ENCODE results near the gene KIF26B.
"Not testable (repeated sequence)": the region's sequence is repeated elsewhere in the genome, so short reads cannot be mapped to it uniquely, and the experiment has no call there.

The KIF26B gene

GRCh38 chr1:245652660-245653427, 498.1 kb downstream of the KIF26B start:
- no peaks in the 10 kb centered on the region for H3K27me3 Mint-ChIP-seq
- H3K9me3 Mint-ChIP-seq = no peaks in the 10 kb centered on the region
- no peak overlapping the region for H3K4me3 Mint-ChIP-seq
- no peak for ATAC-seq
- H3K36me3 Mint-ChIP-seq = peaks cover 54% of the 10 kb centered on the region
- no peak overlapping the region for H3K27ac Mint-ChIP-seq
- H3K4me1 Mint-ChIP-seq = peaks cover 26% of the 10 kb centered on the region

DNA sequence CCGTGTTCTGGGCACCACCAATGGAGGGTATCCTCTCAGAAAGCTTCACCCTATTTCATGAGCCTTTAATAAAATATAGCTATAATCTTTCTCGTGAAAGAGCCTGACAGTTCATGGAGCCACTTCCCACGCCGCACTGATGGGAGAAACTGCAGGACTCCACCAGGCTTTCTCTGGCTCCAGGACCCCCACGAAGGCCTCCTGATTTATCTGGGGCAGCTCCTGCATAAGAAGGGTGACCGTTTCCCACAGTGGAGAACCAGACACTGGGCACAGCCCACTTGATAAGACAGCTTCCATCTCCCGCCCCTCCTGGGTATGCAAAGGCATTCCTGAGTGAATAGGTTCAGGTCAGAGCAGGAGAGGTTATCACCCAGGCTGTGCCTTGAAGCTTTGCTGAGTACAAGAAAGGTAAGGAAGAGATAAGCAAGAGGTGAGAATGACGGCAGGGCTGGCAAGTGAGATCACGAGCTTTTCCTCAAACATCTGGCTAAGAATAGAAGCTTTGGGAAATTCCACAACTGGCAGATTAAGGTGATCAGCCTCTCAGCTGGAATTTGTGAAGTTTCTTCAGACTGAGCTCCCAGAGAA, 499.8 kb downstream of the KIF26B start:
- Mint-ChIP-seq H3K4me3 (no peak overlapping the region), H3K27me3 (no peaks in the 10 kb centered on the region), H3K36me3 (peaks cover 57% of the 10 kb centered on the region), H3K9me3 (no peaks in the 10 kb centered on the region), H3K4me1 (peaks cover 17% of the 10 kb centered on the region), H3K27ac (no peak overlapping the region)
- no peak for ATAC-seq

DNA sequence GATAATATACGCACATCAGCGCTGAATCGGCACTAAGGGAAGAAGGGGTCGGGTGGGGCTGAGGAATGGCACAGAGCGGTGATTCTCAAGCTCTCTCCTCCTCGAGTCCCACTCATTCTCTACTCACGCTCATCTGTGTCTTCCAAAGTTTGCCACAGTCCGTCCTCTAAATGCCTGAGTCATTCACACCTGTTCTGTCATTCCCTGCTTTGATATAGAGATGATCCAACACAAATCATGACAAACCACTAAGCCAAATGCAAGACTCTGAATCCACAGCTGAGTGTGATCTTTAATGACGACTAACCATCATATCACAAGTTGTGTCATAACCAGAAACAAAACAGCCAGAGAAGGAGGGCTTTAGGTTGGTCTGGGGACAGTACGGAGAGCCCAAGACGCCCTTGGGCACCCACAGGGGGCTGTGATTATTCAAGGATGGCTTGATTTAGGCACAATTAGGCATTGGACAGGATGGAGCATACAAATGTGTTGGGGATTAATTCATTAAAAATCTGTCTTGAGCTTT, 501.5 kb downstream of the KIF26B start:
- peaks cover 12% of the 10 kb centered on the region for H3K4me1 Mint-ChIP-seq
- no peak overlapping the region for H3K27ac Mint-ChIP-seq
- H3K4me3 Mint-ChIP-seq = no peak overlapping the region
- H3K27me3 Mint-ChIP-seq = no peaks in the 10 kb centered on the region
- no peak for ATAC-seq
- peaks cover 47% of the 10 kb centered on the region for H3K36me3 Mint-ChIP-seq
- H3K9me3 Mint-ChIP-seq = no peaks in the 10 kb centered on the region

DNA sequence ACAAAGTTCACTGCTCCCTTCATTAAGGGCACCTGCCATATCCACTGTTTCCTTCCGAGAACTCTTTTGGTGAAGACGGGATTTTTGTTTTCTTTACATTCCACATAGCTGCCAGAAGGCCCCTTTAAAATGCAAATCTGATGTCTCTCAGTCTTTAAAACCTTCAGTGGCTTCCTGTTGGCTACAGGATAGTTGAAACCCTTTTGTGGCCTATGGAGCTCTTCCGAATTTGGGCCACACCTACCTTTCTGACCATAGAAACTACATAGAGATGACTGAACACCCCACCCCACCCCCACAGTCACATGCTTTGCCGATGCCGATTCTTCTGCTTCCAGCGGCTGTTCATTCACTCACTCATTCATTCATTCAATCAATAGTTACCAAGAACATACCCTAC, 502.6 kb downstream of the KIF26B start:
- Mint-ChIP-seq H3K27me3 (no peaks in the 10 kb centered on the region), H3K4me1 (peaks cover 12% of the 10 kb centered on the region), H3K27ac (no peak overlapping the region), H3K4me3 (no peak overlapping the region), H3K36me3 (peaks cover 45% of the 10 kb centered on the region), H3K9me3 (no peaks in the 10 kb centered on the region)
- no peak for ATAC-seq

DNA sequence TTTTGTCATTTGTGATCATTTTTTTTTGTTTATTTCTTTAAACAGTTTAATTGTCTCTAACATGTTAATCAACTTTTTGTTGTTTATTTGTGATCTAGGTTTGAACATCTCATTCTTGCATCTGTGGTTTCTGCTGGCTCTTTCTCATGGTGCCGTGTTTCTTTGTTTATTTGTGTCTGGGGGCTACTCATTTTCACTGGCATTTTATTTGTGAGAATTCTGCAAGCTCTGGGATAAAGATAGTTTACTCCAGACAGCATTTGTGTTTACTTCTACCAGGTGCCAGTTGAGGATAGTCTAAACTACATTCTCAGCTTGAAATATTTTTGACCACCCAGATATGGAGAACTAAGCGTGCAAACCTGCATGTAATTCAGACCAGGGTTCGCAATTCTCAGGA, 508.6 kb downstream of the KIF26B start:
- Mint-ChIP-seq H3K4me1 (no peaks in the 10 kb centered on the region), H3K4me3 (no peak overlapping the region), H3K27ac (no peak overlapping the region), H3K9me3 (no peaks in the 10 kb centered on the region), H3K36me3 (peaks cover 24% of the 10 kb centered on the region), H3K27me3 (no peaks in the 10 kb centered on the region)
- no peak for ATAC-seq

- Mint-ChIP-seq H3K27ac (no peak overlapping the region), H3K4me3 (no peak overlapping the region), H3K9me3 (no peaks in the 10 kb centered on the region), H3K27me3 (no peaks in the 10 kb centered on the region), H3K36me3 (peaks cover 24% of the 10 kb centered on the region), H3K4me1 (no peaks in the 10 kb centered on the region)
- no peak for ATAC-seq
These were observed 509.1 kb downstream of the KIF26B start for GRCh38 chr1:245663841-245664240.

GRCh38 chr1:245666412-245666811, 511.6 kb downstream of the KIF26B start:
- ATAC-seq = no peak
- no peaks in the 10 kb centered on the region for H3K27me3 Mint-ChIP-seq
- H3K27ac Mint-ChIP-seq = no peak overlapping the region
- no peak overlapping the region for H3K4me3 Mint-ChIP-seq
- H3K9me3 Mint-ChIP-seq = peaks cover 3% of the 10 kb centered on the region
- peaks cover 28% of the 10 kb centered on the region for H3K36me3 Mint-ChIP-seq
- H3K4me1 Mint-ChIP-seq = peaks cover 12% of the 10 kb centered on the region

DNA sequence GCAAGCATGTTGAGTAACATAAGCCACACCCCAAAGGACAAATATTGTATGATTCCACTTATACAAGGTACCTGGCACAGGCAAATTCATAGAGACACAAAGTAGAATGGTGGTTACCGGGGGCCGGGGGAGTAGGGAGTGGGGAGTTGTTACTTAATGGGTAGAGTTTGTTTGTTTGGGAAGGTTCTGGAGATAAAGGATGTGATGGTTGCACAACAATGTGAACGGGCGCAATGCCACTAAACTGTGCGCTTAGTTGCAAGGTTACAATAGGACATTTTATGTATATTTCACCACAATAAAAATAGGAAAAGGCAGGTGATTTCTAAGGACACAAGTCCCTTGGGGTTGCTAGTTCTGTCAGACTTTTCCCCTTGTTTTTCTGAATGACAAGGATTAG, 516.6 kb downstream of the KIF26B start:
- Mint-ChIP-seq H3K9me3 (peaks cover 3% of the 10 kb centered on the region), H3K4me3 (no peak overlapping the region), H3K27me3 (no peaks in the 10 kb centered on the region), H3K27ac (no peak overlapping the region), H3K4me1 (peaks cover 29% of the 10 kb centered on the region), H3K36me3 (peaks cover 30% of the 10 kb centered on the region)
- no peak for ATAC-seq

DNA sequence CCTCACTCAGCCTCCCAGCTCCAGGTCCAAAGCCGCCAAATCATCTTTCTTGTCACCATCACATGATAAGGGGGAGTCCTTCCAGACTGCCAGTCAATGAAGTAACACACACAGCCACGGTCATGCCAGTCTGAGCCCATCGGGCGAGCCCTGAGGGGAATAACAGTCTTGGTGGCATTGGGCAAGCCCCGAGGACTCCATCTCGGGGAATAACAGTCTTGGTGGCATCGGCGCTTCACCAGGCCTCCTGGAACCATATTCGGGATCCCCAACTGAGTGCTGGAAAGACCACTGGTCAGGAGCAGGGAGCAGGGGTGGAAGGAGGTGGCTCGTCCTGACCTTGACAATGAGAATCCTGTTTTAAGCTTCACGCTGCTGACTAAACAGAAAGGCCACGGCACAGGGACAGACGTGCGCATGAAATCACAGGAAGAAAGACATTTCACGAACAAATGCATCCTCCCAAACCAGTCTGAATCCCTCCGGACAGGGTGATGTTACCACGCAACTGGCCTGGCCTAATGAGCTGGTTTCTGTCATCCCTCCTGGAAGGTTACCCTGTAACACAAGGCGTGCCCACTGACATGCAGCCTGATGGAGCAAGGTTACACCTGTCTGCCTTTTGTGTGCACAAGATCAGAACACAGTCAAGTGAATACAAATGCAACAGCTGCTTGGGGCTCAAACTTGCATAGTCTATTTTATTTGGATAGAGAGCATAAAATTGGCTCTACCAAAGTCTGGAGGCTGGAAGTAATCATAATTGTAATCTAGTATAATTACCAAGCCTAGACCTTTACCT, 517.4 kb downstream of the KIF26B start:
- H3K4me3 Mint-ChIP-seq = no peak overlapping the region
- peaks cover 29% of the 10 kb centered on the region for H3K4me1 Mint-ChIP-seq
- no peak overlapping the region for H3K27ac Mint-ChIP-seq
- H3K27me3 Mint-ChIP-seq = no peaks in the 10 kb centered on the region
- peaks cover 34% of the 10 kb centered on the region for H3K36me3 Mint-ChIP-seq
- ATAC-seq = no peak
- peaks cover 3% of the 10 kb centered on the region for H3K9me3 Mint-ChIP-seq

- not testable (repeated sequence) for H3K9me3 Mint-ChIP-seq, ATAC-seq, H3K4me3 Mint-ChIP-seq, H3K27me3 Mint-ChIP-seq, H3K27ac Mint-ChIP-seq
- Mint-ChIP-seq H3K4me1 (peaks cover 29% of the 10 kb centered on the region), H3K36me3 (peaks cover 34% of the 10 kb centered on the region)
These were observed 518.3 kb downstream of the KIF26B start for GRCh38 chr1:245672836-245673656.

DNA sequence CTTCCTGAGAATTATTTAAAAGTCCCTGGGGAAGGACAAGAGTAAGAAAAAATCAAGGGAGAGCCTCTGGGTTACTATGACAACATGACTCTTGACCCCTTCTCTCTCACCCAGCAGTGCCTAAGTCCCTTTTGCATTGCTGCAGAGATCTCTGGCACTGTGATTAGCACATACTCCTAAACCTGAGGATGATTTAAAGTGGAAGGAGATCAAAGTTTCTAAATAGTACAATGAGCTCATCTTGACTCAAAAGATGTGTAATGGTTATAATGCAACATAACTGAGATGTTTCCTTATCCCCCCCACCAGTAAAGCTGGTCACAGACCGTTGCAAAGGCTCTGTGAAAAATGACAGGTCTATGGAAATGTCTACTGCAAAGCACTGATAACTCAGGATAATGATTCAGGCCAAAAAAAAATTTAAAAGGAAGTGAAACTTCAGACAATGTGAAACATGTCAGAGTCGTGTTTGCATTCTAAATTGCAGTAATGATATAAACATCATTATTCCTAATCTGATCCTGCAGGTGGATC, 519.2 kb downstream of the KIF26B start:
- ATAC-seq = peak; percentile 81
- H3K4me3 Mint-ChIP-seq = no peak overlapping the region
- H3K4me1 Mint-ChIP-seq = peaks cover 29% of the 10 kb centered on the region
- H3K9me3 Mint-ChIP-seq = peaks cover 3% of the 10 kb centered on the region
- H3K27me3 Mint-ChIP-seq = no peaks in the 10 kb centered on the region
- peaks cover 28% of the 10 kb centered on the region for H3K36me3 Mint-ChIP-seq
- H3K27ac Mint-ChIP-seq = no peak overlapping the region

GRCh38 chr1:245677461-245678240, 522.9 kb downstream of the KIF26B start:
- H3K36me3 Mint-ChIP-seq = peaks cover 16% of the 10 kb centered on the region
- no peaks in the 10 kb centered on the region for H3K27me3 Mint-ChIP-seq
- no peak overlapping the region for H3K27ac Mint-ChIP-seq
- no peaks in the 10 kb centered on the region for H3K9me3 Mint-ChIP-seq
- peaks cover 28% of the 10 kb centered on the region for H3K4me1 Mint-ChIP-seq
- ATAC-seq = no peak
- no peak overlapping the region for H3K4me3 Mint-ChIP-seq

DNA sequence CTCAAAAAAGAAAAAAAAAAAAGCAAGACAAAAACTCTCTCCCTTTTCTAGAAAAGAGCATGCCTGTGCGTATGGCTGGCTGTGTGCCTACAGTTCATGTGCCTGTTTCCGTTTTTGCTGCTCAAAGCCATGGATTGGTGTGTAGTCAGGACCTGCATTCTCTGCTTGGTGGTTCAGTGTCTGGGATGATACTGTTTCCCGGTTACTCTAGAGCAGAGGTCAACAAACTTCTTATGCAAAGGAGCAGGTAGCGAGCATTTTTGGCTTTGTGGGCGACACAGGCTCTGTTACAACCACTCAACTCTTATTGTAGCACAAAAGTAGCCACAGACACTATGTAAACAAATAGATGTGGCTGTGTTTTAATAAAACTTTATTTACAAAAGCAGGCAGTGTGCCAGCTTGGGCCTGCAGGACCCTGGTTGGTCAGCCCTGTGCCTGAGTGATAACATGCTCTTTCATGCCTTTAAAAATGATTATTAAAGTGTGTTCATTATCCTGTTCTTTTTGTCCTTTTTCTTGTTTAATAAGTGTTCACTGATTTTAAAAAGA, 524.2 kb downstream of the KIF26B start:
- Mint-ChIP-seq H3K27ac (peak overlapping the region; percentile 43), H3K4me3 (no peak overlapping the region), H3K9me3 (no peaks in the 10 kb centered on the region), H3K27me3 (no peaks in the 10 kb centered on the region), H3K4me1 (peaks cover 20% of the 10 kb centered on the region), H3K36me3 (peaks cover 21% of the 10 kb centered on the region)
- ATAC-seq = no peak

All from stimulated activated memory B cell treated with anti-CD40 and anti-IgM and Interleukin-4, amounts not matched to agents 10 μg/mL and 1 μg/mL and 100 μg/mL, for 72 hours (primary cell).